ENCODE results near the gene KRT72.

The KRT72 gene

GRCh38 chr12:52634266-52635056 is 33.2 kb upstream of the KRT72 start:
- no peak for TF ChIP-seq TAF1 (IDR thresholded peaks at IDR 0.05; ENCODE audit: borderline replicate concordance, insufficient read depth, low read length)
- no peak for TF ChIP-seq REST (IDR thresholded peaks at IDR 0.05; ENCODE audit: insufficient read depth in 1 of 2, low read depth in 2 of 2, low read length in 2 of 2)
- TF ChIP-seq FOXP2 (optimal IDR thresholded peaks at IDR 0.05; ENCODE audit: borderline replicate concordance, extremely low read depth, extremely low read length, insufficient read depth) = no peak
- TF ChIP-seq POLR2AphosphoS5 (IDR thresholded peaks at IDR 0.05; ENCODE audit: low read depth, low read length) = no peak
- no peak for TF ChIP-seq SIN3A (IDR thresholded peaks at IDR 0.05; ENCODE audit: borderline replicate concordance, insufficient read depth, low read length)

- TF ChIP-seq POLR2AphosphoS5 (IDR thresholded peaks at IDR 0.05; ENCODE audit: low read depth, low read length) (no peak), TAF1 (IDR thresholded peaks at IDR 0.05; ENCODE audit: borderline replicate concordance, insufficient read depth, low read length) (no peak), SIN3A (IDR thresholded peaks at IDR 0.05; ENCODE audit: borderline replicate concordance, insufficient read depth, low read length) (no peak), REST (IDR thresholded peaks at IDR 0.05; ENCODE audit: insufficient read depth in 1 of 2, low read depth in 2 of 2, low read length in 2 of 2) (no peak), FOXP2 (optimal IDR thresholded peaks at IDR 0.05; ENCODE audit: borderline replicate concordance, extremely low read depth, extremely low read length, insufficient read depth) (no peak)
Observed at GRCh38 chr12:52633383-52633782, 32.1 kb upstream of the KRT72 start.

- TF ChIP-seq FOXP2 (optimal IDR thresholded peaks at IDR 0.05; ENCODE audit: borderline replicate concordance, extremely low read depth, extremely low read length, insufficient read depth) (no peak), TAF1 (IDR thresholded peaks at IDR 0.05; ENCODE audit: borderline replicate concordance, insufficient read depth, low read length) (no peak), POLR2AphosphoS5 (IDR thresholded peaks at IDR 0.05; ENCODE audit: low read depth, low read length) (no peak), SIN3A (IDR thresholded peaks at IDR 0.05; ENCODE audit: borderline replicate concordance, insufficient read depth, low read length) (no peak), REST (IDR thresholded peaks at IDR 0.05; ENCODE audit: insufficient read depth in 1 of 2, low read depth in 2 of 2, low read length in 2 of 2) (no peak)
Observed at GRCh38 chr12:52632656-52633055, 31.4 kb upstream of the KRT72 start.

GRCh38 chr12:52631676-52632459 is 30.6 kb upstream of the KRT72 start:
- no peak for TF ChIP-seq SIN3A (IDR thresholded peaks at IDR 0.05; ENCODE audit: borderline replicate concordance, insufficient read depth, low read length)
- TF ChIP-seq REST (IDR thresholded peaks at IDR 0.05; ENCODE audit: insufficient read depth in 1 of 2, low read depth in 2 of 2, low read length in 2 of 2) = no peak
- no peak for TF ChIP-seq POLR2AphosphoS5 (IDR thresholded peaks at IDR 0.05; ENCODE audit: low read depth, low read length)
- no peak for TF ChIP-seq FOXP2 (optimal IDR thresholded peaks at IDR 0.05; ENCODE audit: borderline replicate concordance, extremely low read depth, extremely low read length, insufficient read depth)
